ENCODE measurements around the gene PROZ.

GRCh38 chr13:113176280-113176679 lies 17.8 kb downstream of the PROZ start:
- TF ChIP-seq GATA2 (IDR thresholded peaks at IDR 0.05; ENCODE audit: low read depth, low read length) (no peak), GATA3 (IDR thresholded peaks at IDR 0.05; ENCODE audit: low read depth, low read length) (no peak)
